Mucosa of rectum (tissue), 2 donors: ENCODE results near the gene LAMP1.
"Not testable (repeated sequence)": the region's sequence is repeated elsewhere in the genome, so short reads cannot be mapped to it uniquely, and the experiment has no call there.

Experiments
- H3K27ac ChIP-seq, 2 donors: one replicate each; pipeline ENCODE4 v1.7.0; 2013; ENCODE audit warnings: inconsistent platforms in 2 of 2, low read depth in 2 of 2, low read length in 2 of 2
- H3K27me3 ChIP-seq, 2 donors: one replicate each; pipeline ENCODE4 v1.7.0; 2013; ENCODE audit warnings: low read length in 2 of 2; ENCODE audit not compliant: control insufficient read depth in 2 of 2, insufficient read depth in 2 of 2
- H3K36me3 ChIP-seq, 2 donors: one replicate each; pipeline ENCODE4 v1.7.0; 2013; ENCODE audit warnings: low read length in 2 of 2; ENCODE audit not compliant: control insufficient read depth in 2 of 2, insufficient read depth in 2 of 2
- H3K4me1 ChIP-seq, 2 donors: one replicate each; pipeline ENCODE4 v1.7.0; 2013; ENCODE audit warnings: low read length in 2 of 2, mild to moderate bottlenecking in 1 of 2; ENCODE audit not compliant: control insufficient read depth in 2 of 2, insufficient read depth in 2 of 2
- H3K4me3 ChIP-seq, 2 donors: one replicate each; pipeline ENCODE4 v1.7.0; 2013; ENCODE audit warnings: low read length in 2 of 2
- H3K9ac ChIP-seq, 2 donors: one replicate each; pipeline ENCODE4 v1.7.0; 2013; ENCODE audit warnings: low read length in 2 of 2, low read depth in 1 of 2, mild to moderate bottlenecking in 1 of 2
- H3K9me3 ChIP-seq, 2 donors: one replicate each; pipeline ENCODE4 v1.7.0; 2013; ENCODE audit warnings: low read length in 2 of 2; ENCODE audit not compliant: control insufficient read depth in 2 of 2
- donor health status: healthy.
- donor health status: Normal muscosa, but diverticular disease.

LAMP1 gene

GRCh38 chr13:113342820-113343691 lies 46.0 kb downstream of the LAMP1 start:
- no peaks in the 10 kb centered on the region for H3K4me1 ChIP-seq
- H3K9me3 ChIP-seq: no peaks in the 10 kb centered on the region
- H3K27ac ChIP-seq: no peak overlapping the region
- peaks cover 18 to 19% of the 10 kb centered on the region in 2 donors for H3K36me3 ChIP-seq
- no peak overlapping the region for H3K9ac ChIP-seq
- H3K27me3 ChIP-seq: no peaks in the 10 kb centered on the region
- no peak overlapping the region for H3K4me3 ChIP-seq

GRCh38 chr13:113343692-113343968 lies 46.6 kb downstream of the LAMP1 start:
- Histone ChIP-seq H3K27me3 (no peaks in the 10 kb centered on the region), H3K9ac (no peak overlapping the region), H3K9me3 (no peaks in the 10 kb centered on the region), H3K4me3 (no peak overlapping the region), H3K27ac (no peak overlapping the region), H3K36me3 (peaks cover 18 to 23% of the 10 kb centered on the region in 2 donors), H3K4me1 (no peaks in the 10 kb centered on the region)

DNA sequence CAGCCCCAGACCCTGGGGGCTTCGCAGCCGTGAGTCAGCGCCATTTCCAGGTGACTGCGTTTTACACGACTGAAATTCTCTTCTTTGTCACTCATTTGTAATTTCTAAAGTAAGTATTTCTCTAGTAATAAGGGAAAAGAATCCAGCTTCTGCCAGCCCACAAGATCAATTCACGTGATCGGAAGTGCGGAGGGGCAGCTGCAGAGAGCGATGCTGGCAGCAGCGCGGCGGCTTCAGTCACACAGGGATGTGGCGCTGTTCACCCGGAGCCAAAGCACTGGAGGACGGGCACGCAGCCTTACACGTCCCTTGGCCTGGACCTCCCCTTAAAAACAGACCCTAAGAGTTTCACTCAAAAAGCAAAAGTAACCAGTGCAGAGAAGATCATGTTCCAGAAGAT lies 48.4 kb downstream of the LAMP1 start:
- H3K9me3 ChIP-seq: no peaks in the 10 kb centered on the region
- no peak overlapping the region for H3K4me3 ChIP-seq
- H3K36me3 ChIP-seq: peaks cover 35 to 40% of the 10 kb centered on the region in 2 donors
- no peak overlapping the region for H3K27ac ChIP-seq
- H3K27me3 ChIP-seq: no peaks in the 10 kb centered on the region
- H3K9ac ChIP-seq: no peak overlapping the region
- H3K4me1 ChIP-seq: no peaks in the 10 kb centered on the region

- not testable (repeated sequence) for H3K27me3 ChIP-seq, H3K4me1 ChIP-seq, H3K9me3 ChIP-seq, H3K9ac ChIP-seq, H3K4me3 ChIP-seq, H3K27ac ChIP-seq
- peaks cover 42 to 45% of the 10 kb centered on the region in 2 donors for H3K36me3 ChIP-seq
Observed at GRCh38 chr13:113347736-113348225, 50.7 kb downstream of the LAMP1 start.

GRCh38 chr13:113348591-113348990 lies 51.6 kb downstream of the LAMP1 start:
- no peaks in the 10 kb centered on the region for H3K9me3 ChIP-seq
- no peak overlapping the region for H3K27ac ChIP-seq
- no peaks in the 10 kb centered on the region for H3K4me1 ChIP-seq
- no peak overlapping the region for H3K4me3 ChIP-seq
- H3K36me3 ChIP-seq: peaks cover 34 to 42% of the 10 kb centered on the region in 2 donors
- H3K27me3 ChIP-seq: no peaks in the 10 kb centered on the region
- H3K9ac ChIP-seq: no peak overlapping the region

- no peaks in the 10 kb centered on the region for H3K4me1 ChIP-seq
- no peaks in the 10 kb centered on the region for H3K27me3 ChIP-seq
- no peak overlapping the region for H3K4me3 ChIP-seq
- no peak overlapping the region for H3K27ac ChIP-seq
- no peak overlapping the region for H3K9ac ChIP-seq
- H3K9me3 ChIP-seq: no peaks in the 10 kb centered on the region
- H3K36me3 ChIP-seq: peaks cover 32 to 40% of the 10 kb centered on the region in 2 donors
Observed at GRCh38 chr13:113349050-113349449, 52.0 kb downstream of the LAMP1 start.

- Histone ChIP-seq H3K4me3 (no peak overlapping the region), H3K27ac (no peak overlapping the region), H3K9me3 (no peaks in the 10 kb centered on the region), H3K9ac (no peak overlapping the region), H3K36me3 (peaks cover 32 to 38% of the 10 kb centered on the region in 2 donors), H3K27me3 (no peaks in the 10 kb centered on the region), H3K4me1 (no peaks in the 10 kb centered on the region)
Observed at GRCh38 chr13:113349491-113349890, 52.5 kb downstream of the LAMP1 start.

DNA sequence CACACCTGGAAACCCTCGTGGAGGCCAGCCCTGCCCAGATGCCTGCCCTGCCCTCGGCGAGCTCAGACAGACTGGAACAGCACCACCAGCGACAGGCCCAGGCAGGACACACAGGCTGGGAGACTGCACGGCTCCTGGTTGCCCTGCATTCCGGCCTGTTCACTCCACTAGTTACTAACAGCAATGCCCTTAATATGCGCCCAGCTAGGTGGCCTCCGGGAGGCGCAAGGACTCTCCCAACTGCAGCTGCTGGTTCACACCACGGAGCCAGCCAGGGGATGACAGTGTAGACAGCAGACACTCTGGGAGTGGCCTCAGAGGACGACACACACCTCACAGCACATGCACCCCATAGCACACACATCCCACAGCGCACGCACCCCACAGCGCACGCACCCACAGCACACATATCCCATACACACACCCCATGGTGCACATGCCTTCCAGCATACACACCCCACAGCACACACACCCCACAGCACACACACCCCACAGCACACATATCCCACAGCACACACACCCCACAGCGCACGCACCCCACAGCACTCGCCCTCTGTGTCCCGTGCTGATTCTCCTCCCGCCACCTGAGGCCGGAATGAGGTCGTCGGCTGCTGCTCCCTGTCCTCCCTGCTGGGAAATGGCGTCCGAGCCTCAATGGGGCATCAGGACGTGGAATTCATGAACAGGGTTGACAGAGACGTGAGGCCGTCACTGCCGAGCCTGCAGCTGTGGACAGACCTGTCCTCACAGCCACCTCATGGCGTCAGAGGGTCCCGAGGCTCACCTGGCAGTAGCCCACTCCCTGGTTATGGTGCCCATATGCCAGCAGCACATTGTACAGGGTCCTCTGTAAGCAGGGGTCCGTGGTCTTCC lies 53.3 kb downstream of the LAMP1 start:
- no peak overlapping the region for H3K4me3 ChIP-seq
- no peak overlapping the region for H3K27ac ChIP-seq
- H3K9ac ChIP-seq: no peak overlapping the region
- peaks cover 34 to 42% of the 10 kb centered on the region in 2 donors for H3K36me3 ChIP-seq
- no peaks in the 10 kb centered on the region for H3K27me3 ChIP-seq
- H3K4me1 ChIP-seq: no peaks in the 10 kb centered on the region
- H3K9me3 ChIP-seq: no peaks in the 10 kb centered on the region

GRCh38 chr13:113350938-113351335 lies 53.9 kb downstream of the LAMP1 start:
- Histone ChIP-seq H3K36me3 (peaks cover 32 to 42% of the 10 kb centered on the region in 2 donors), H3K27me3 (no peaks in the 10 kb centered on the region), H3K9ac (no peak overlapping the region), H3K27ac (no peak overlapping the region), H3K4me1 (no peaks in the 10 kb centered on the region), H3K9me3 (no peaks in the 10 kb centered on the region), H3K4me3 (no peak overlapping the region)

- Histone ChIP-seq H3K4me1 (no peaks in the 10 kb centered on the region), H3K9ac (no peak overlapping the region), H3K27ac (no peak overlapping the region), H3K36me3 (peaks cover 32 to 42% of the 10 kb centered on the region in 2 donors), H3K27me3 (no peaks in the 10 kb centered on the region), H3K4me3 (no peak overlapping the region), H3K9me3 (no peaks in the 10 kb centered on the region)
Observed at GRCh38 chr13:113351514-113352026, 54.5 kb downstream of the LAMP1 start.
